AG09319 (cell line): ENCODE results near the gene OR1N1.
A peak's percentile ranks its signal among the peaks of the same experiment; 100 is the strongest.

Experiments used
- DNase-seq: peaks from one replicate; pipeline ENCODE4 v3.0.0-alpha.2; 2010; ENCODE audit warnings: low read depth; ENCODE audit errors: extremely low read depth
- TF ChIP-seq, protein P1 (sequence below): IDR thresholded peaks from 2 replicates; pipeline ENCODE4 v1.5.1; 2011; ENCODE audit warnings: low read depth, mild to moderate bottlenecking, inconsistent platforms, low read length, moderate library complexity

The OR1N1 gene

DNA sequence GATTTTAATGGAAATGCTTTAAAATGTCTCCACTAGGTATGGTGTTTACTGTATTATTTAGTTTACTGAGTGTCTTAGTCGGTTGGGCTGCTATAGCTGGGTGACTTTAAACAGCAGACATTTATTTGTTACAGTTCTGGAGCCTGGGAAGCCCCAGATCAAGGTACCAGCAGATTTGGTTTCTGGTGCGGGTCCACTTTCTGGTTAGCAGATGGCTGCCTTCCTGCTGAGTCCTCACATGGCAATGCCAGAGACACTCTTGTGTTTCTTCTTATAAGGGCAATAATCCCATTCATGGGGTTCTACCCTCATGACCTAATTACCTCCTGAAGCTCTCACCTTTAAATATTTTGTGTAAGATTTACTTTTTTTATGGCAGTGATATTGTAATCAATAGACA lies 8.9 kb downstream of the OR1N1 start:
- TF ChIP-seq, protein P1, sequence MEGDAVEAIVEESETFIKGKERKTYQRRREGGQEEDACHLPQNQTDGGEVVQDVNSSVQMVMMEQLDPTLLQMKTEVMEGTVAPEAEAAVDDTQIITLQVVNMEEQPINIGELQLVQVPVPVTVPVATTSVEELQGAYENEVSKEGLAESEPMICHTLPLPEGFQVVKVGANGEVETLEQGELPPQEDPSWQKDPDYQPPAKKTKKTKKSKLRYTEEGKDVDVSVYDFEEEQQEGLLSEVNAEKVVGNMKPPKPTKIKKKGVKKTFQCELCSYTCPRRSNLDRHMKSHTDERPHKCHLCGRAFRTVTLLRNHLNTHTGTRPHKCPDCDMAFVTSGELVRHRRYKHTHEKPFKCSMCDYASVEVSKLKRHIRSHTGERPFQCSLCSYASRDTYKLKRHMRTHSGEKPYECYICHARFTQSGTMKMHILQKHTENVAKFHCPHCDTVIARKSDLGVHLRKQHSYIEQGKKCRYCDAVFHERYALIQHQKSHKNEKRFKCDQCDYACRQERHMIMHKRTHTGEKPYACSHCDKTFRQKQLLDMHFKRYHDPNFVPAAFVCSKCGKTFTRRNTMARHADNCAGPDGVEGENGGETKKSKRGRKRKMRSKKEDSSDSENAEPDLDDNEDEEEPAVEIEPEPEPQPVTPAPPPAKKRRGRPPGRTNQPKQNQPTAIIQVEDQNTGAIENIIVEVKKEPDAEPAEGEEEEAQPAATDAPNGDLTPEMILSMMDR = no peak

DNA sequence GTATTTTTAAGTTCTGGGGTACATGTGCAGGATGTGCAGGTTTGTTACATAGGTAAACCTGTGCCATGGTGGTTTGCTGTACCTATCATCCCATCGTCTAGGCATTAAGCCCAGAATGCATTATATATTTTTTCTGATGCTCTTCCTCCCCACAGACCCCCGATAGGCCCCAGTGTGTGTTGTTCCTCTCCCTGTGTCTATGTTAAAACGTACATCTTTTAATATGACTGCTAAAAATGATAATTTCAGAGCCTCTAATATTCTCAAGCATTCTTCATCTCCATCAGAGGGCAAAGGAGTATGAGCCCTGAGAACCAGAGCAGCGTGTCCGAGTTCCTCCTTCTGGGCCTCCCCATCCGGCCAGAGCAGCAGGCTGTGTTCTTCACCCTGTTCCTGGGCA lies 16.6 kb downstream of the OR1N1 start, which contains the start of gene OR1J2:
Gene OR1J2 (plus strand): TSS at position 301 of the 400 bp plus-strand sequence. CDS start 0 bp downstream, at position 301.
- TF ChIP-seq, protein P1 = no peak
- no peak for DNase-seq

More for the DNA sequence above, 8.9 kb downstream of the OR1N1 start:
- DNase-seq = no peak

DNA sequence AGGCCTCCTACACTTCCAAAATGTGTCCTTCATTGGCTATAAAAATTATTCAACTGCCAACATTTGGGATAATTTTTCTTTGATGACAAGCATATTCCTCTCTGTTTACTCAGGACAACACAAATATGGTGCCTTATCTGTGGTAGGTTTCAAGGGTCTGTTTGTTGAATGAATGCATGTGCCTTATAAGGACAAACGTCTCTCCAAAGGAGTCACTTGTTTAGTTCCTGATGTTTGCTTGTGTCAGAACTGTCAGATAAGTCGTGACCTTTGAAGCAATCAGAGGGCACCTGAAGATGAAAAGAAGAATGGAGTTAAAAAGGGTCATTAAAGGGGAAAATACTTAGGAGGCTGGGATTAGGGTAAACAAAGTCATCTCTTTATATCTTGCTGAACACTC lies 20.1 kb downstream of the OR1N1 start:
- DNase-seq = no peak
- TF ChIP-seq, protein P1 = no peak

DNA sequence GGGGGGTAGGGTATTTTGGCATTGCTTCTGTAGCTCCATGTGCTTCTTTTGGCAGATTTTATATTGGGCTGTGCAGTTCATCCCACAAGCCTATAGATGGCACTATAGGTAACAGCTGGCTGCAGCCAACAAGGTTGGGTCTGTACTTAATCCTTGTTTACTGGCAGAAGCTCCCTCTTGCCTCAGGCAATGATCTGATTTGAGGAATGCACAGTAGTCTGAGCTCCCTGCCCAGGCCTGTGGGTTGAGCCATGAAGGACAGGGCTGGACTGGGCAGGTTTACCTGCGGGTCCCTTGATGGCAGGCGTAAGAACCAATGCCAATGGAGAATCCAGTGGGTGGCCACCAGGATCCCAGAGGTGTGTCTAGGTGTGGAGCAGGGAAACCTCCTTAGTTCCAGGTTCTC lies 28.2 kb downstream of the OR1N1 start:
- TF ChIP-seq, protein P1 = peak; percentile 73
- peak; percentile 22 for DNase-seq

DNA sequence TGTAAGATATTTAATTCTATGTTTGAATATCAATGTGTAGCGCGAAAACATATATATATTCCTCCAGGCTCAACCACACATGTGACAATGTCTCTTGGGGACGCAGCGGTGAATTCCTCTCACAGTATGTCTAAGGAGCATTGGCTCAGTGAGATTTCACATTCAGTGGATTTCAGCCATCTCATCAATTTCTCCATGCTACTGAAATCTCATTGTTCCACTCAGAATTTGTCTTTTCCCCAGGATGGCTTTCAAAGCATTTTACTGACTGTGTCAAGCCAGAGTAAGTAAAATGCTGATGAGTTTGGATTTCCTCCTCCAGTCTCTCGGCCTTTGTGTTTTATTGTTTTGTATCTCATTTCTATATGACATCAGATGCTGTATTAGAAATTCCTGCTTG lies 48.0 kb downstream of the OR1N1 start:
- DNase-seq = no peak
- TF ChIP-seq, protein P1 = no peak

DNA sequence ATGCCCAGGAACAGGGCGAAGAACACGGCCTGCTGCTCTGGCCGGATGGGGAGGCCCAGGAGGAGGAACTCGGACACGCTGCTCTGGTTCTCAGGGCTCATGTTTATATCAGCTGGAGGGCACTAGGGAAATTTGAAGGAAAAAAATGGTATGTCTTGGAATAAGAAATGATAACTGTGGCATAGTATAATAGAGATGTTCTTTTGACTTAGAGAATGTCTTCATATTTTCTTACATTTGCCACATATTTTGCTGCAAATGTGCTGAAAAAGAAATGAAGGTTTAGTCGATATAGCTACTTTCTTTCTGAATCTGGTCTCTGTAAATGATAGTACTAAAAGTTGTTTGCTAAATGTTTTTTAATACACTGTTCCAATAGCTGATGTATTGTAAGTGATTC lies 49.3 kb downstream of the OR1N1 start, which contains the start of gene OR1J1:
Gene OR1J1 (minus strand): TSS at position 101 of the 400 bp plus-strand sequence. CDS start 0 bp downstream, at position 101.
- no peak for DNase-seq
- TF ChIP-seq, protein P1 = no peak

DNA sequence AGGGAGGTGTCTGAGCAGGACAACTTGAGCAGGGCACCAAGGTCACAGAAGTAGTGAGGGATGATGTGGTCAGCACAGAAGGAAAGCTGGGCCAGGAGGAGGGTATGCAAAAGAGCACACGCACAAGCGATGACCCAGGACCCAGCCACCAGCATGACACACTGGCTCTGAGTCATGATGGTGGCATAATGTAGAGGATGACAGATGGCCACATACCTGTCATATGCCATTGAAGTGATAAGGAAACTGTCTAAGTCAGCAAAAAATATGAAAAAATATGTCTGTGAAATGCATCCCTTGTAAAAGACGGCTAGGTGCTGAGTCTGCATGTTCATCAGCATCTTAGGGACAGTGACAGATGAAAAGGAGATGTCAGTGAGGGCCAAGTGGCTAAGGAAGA lies 49.7 kb downstream of the OR1N1 start:
- no peak for DNase-seq
- TF ChIP-seq, protein P1 = no peak
